ENCODE results near the gene HRK. TPM values are rescaled to one million over a fixed set of nuclear protein-coding genes. Genes with fewer than 3 reads are reported as not detected.
A peak's percentile ranks its signal among the peaks of the same experiment; 100 is the strongest.
"Not testable (repeated sequence)": the region's sequence is repeated elsewhere in the genome, so short reads cannot be mapped to it uniquely, and the experiment has no call there.

The HRK gene
- total RNA-seq, 1 donor from 2014 or later = 3.5 TPM

GRCh38 chr12:116818948-116819832, 62.1 kb downstream of the HRK start:
- DNase-seq (ENCODE audit: low read depth) = peak; percentile 65
- peak overlapping the region; percentile 72 for H3K4me3 ChIP-seq (ENCODE audit: low read depth, low read length)
- TF ChIP-seq, protein P1, sequence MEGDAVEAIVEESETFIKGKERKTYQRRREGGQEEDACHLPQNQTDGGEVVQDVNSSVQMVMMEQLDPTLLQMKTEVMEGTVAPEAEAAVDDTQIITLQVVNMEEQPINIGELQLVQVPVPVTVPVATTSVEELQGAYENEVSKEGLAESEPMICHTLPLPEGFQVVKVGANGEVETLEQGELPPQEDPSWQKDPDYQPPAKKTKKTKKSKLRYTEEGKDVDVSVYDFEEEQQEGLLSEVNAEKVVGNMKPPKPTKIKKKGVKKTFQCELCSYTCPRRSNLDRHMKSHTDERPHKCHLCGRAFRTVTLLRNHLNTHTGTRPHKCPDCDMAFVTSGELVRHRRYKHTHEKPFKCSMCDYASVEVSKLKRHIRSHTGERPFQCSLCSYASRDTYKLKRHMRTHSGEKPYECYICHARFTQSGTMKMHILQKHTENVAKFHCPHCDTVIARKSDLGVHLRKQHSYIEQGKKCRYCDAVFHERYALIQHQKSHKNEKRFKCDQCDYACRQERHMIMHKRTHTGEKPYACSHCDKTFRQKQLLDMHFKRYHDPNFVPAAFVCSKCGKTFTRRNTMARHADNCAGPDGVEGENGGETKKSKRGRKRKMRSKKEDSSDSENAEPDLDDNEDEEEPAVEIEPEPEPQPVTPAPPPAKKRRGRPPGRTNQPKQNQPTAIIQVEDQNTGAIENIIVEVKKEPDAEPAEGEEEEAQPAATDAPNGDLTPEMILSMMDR (IDR thresholded peaks at IDR 0.05; ENCODE audit: insufficient read depth, low read length, poor library complexity, severe bottlenecking) = no peak
- H3K36me3 ChIP-seq (ENCODE audit: control insufficient read depth, insufficient read depth, low read length) = no peaks in the 10 kb centered on the region
- no peaks in the 10 kb centered on the region for H3K27me3 ChIP-seq (ENCODE audit: control insufficient read depth, insufficient read depth, low read length)

DNA sequence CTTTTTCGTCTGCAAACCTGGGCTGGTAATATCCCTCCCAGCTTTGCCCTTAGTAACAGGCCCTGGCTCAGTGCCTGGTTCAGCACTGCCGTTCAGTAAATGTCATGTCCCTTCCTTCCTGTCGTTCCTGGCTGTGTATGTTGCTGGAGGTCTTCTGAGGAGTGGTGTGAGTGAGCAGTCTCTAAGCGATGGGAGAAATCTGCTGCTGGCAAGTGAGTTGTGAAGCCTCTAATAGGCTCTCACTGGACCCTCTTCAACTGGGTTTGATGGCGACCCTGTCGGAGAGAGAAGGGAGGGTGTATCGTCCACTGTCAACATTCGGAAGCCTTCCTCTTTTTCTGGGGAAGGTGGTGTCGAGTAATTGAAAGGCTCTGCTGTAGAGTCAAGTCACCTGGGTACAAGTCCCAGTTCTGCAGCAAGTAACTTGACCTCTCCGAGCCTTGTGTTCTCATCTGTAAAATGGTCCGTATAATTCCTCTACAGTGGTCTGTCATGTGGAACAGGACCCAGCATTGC, 62.8 kb downstream of the HRK start:
- Histone ChIP-seq H3K27me3 (ENCODE audit: control insufficient read depth, insufficient read depth, low read length) (no peaks in the 10 kb centered on the region), H3K36me3 (ENCODE audit: control insufficient read depth, insufficient read depth, low read length) (no peaks in the 10 kb centered on the region), H3K4me3 (ENCODE audit: low read depth, low read length) (peak overlapping the region; percentile 72)
- TF ChIP-seq, protein P1 (IDR thresholded peaks at IDR 0.05; ENCODE audit: insufficient read depth, low read length, poor library complexity, severe bottlenecking) = no peak
- DNase-seq (ENCODE audit: low read depth) = no peak

GRCh38 chr12:116814766-116815165, 66.5 kb downstream of the HRK start:
- not testable (repeated sequence) for DNase-seq (ENCODE audit: low read depth); H3K27me3 ChIP-seq (ENCODE audit: control insufficient read depth, insufficient read depth, low read length); H3K4me3 ChIP-seq (ENCODE audit: low read depth, low read length); H3K36me3 ChIP-seq (ENCODE audit: control insufficient read depth, insufficient read depth, low read length)

GRCh38 chr12:116813271-116814041, 67.8 kb downstream of the HRK start:
- DNase-seq (ENCODE audit: low read depth) = peak; percentile 48
- Histone ChIP-seq H3K4me3 (ENCODE audit: low read depth, low read length) (no peak overlapping the region), H3K27me3 (ENCODE audit: control insufficient read depth, insufficient read depth, low read length) (no peaks in the 10 kb centered on the region), H3K36me3 (ENCODE audit: control insufficient read depth, insufficient read depth, low read length) (no peaks in the 10 kb centered on the region)
- TF ChIP-seq, protein P1 (IDR thresholded peaks at IDR 0.05; ENCODE audit: insufficient read depth, low read length, poor library complexity, severe bottlenecking) = no peak

GRCh38 chr12:116812238-116812637, 69.0 kb downstream of the HRK start:
- Histone ChIP-seq H3K4me3 (ENCODE audit: low read depth, low read length) (no peak overlapping the region), H3K36me3 (ENCODE audit: control insufficient read depth, insufficient read depth, low read length) (no peaks in the 10 kb centered on the region), H3K27me3 (ENCODE audit: control insufficient read depth, insufficient read depth, low read length) (no peaks in the 10 kb centered on the region)
- DNase-seq (ENCODE audit: low read depth) = no peak
- TF ChIP-seq, protein P1 (IDR thresholded peaks at IDR 0.05; ENCODE audit: insufficient read depth, low read length, poor library complexity, severe bottlenecking) = no peak
